ENCODE measurements around the gene CHRNE.

CHRNE gene

DNA sequence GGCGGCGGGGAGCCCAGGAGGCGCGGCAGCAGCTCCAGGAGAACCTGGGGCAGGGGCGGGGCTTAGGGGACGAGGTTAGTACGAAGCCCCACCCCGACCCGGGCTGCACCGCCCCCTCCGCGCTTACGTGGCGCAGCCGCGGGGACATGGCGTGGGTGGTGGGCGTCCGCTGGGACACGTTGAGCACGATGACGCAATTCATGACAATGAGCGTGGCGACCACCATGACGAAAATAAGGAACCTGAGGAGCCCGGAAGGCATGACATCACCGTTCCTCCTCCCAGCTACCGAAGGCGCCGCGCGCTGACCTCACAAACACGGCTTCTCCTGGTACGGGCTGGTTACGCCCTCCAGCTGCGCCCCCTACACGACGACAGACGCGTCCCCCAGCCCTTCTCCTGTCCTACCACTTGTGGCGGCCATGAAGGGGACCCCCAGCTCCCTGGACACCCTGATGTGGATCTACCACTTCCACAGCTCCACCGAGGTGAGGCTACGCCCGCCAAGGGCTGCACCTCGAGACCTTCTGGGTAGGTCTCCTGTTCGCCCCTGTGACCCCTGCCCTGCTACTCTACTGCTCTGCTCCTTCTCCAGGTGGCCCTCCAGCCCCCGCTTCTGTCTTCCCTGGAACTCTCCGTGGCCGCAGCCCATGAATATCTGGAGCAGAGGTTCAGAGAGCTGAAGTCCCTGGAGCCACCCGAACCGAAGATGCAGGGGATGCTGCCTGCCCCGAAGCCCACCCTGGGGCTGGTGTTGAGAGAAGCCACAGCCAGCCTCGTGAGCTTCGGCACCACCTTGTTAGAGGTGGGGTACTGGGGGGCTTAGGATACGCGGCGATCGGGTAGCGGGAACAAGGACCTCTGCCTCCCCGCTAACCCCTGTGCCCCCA, 3.3 kb downstream of the CHRNE start, which contains the start of gene C17orf107:
Gene C17orf107 (plus strand): TSS at position 196 of the 890 bp plus-strand sequence. CDS start 227 bp downstream, at position 423.
- H3K4me2 ChIP-seq (ENCODE audit: low read length): peak within 1 kb of the TSS; percentile 76
- no peaks in the 10 kb centered on the region for H3K27me3 ChIP-seq (ENCODE audit: insufficient read depth, low read length)
- no peaks in the 10 kb centered on the region for H3F3A ChIP-seq (ENCODE audit: insufficient read depth, low read length)
- H3K4me3 ChIP-seq (ENCODE audit: low read depth, low read length, poor library complexity, severe bottlenecking): peak within 1 kb of the TSS; percentile 58
- H4K20me1 ChIP-seq (ENCODE audit: insufficient read depth, low read length): no peaks in the 10 kb centered on the region
- H3K36me3 ChIP-seq (ENCODE audit: insufficient read depth, low read length): peaks cover 21% of the 10 kb centered on the region
- H3K9me3 ChIP-seq (ENCODE audit: low read length): no peaks in the 10 kb centered on the region
- no peaks in the 10 kb centered on the region for H3K9me2 ChIP-seq (ENCODE audit: low read depth, low read length)
- H3K27ac ChIP-seq (ENCODE audit: low read depth, low read length, poor library complexity, severe bottlenecking): no peak within 1 kb of the TSS
- no peak within 1 kb of the TSS for H2AFZ ChIP-seq (ENCODE audit: low read length)
- no peak within 1 kb of the TSS; the same call in 1 of the 2 replicates for H3K9ac ChIP-seq (ENCODE audit: low read length)
- H3K4me1 ChIP-seq (ENCODE audit: insufficient read depth, low read length, severe bottlenecking): peaks cover 35% of the 10 kb centered on the region
- H3K79me2 ChIP-seq (ENCODE audit: insufficient read depth, low read length): no peaks in the 10 kb centered on the region
- TF ChIP-seq EZH2 (IDR thresholded peaks at IDR 0.05; ENCODE audit: borderline replicate concordance, low read length): no peak
- TF ChIP-seq, protein P1, sequence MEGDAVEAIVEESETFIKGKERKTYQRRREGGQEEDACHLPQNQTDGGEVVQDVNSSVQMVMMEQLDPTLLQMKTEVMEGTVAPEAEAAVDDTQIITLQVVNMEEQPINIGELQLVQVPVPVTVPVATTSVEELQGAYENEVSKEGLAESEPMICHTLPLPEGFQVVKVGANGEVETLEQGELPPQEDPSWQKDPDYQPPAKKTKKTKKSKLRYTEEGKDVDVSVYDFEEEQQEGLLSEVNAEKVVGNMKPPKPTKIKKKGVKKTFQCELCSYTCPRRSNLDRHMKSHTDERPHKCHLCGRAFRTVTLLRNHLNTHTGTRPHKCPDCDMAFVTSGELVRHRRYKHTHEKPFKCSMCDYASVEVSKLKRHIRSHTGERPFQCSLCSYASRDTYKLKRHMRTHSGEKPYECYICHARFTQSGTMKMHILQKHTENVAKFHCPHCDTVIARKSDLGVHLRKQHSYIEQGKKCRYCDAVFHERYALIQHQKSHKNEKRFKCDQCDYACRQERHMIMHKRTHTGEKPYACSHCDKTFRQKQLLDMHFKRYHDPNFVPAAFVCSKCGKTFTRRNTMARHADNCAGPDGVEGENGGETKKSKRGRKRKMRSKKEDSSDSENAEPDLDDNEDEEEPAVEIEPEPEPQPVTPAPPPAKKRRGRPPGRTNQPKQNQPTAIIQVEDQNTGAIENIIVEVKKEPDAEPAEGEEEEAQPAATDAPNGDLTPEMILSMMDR (IDR thresholded peaks at IDR 0.05; ENCODE audit: low read length): no peak

DNA sequence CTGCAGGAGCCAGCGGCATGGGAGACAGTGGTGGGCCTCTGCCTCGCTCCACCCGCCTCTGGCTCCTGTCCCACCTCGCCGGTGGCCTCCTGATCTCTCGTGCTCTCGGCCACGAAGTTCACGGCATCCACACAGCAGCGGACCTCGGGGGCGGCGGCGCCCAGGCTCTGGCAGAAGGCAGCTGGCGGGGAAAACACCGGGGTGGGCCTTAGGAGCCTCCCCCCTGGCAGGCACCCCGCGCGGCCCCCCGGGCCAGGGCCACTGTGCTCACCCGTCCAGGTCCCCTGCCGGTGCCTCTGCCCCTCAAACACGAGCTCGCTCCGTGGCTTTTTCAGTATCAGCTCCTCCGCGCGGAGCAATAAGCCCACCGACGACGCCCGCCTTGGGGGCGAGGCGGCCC, 4.0 kb downstream of the CHRNE start:
- no peak for TF ChIP-seq EZH2 (IDR thresholded peaks at IDR 0.05; ENCODE audit: borderline replicate concordance, low read length)
- TF ChIP-seq, protein P1 (IDR thresholded peaks at IDR 0.05; ENCODE audit: low read length): no peak
- H3K4me1 ChIP-seq (ENCODE audit: insufficient read depth, low read length, severe bottlenecking): peaks cover 35% of the 10 kb centered on the region
- H3K4me2 ChIP-seq (ENCODE audit: low read length): peak overlapping the region; percentile 76
- H3K27ac ChIP-seq (ENCODE audit: low read depth, low read length, poor library complexity, severe bottlenecking): no peak overlapping the region
- H3F3A ChIP-seq (ENCODE audit: insufficient read depth, low read length): no peaks in the 10 kb centered on the region
- no peak overlapping the region for H2AFZ ChIP-seq (ENCODE audit: low read length)
- no peaks in the 10 kb centered on the region for H4K20me1 ChIP-seq (ENCODE audit: insufficient read depth, low read length)
- no peaks in the 10 kb centered on the region for H3K9me3 ChIP-seq (ENCODE audit: low read length)
- H3K9ac ChIP-seq (ENCODE audit: low read length): no peak overlapping the region
- H3K36me3 ChIP-seq (ENCODE audit: insufficient read depth, low read length): peaks cover 27% of the 10 kb centered on the region
- peak overlapping the region; percentile 46 for H3K4me3 ChIP-seq (ENCODE audit: low read depth, low read length, poor library complexity, severe bottlenecking)
- H3K27me3 ChIP-seq (ENCODE audit: insufficient read depth, low read length): no peaks in the 10 kb centered on the region
- no peaks in the 10 kb centered on the region for H3K9me2 ChIP-seq (ENCODE audit: low read depth, low read length)
- no peaks in the 10 kb centered on the region for H3K79me2 ChIP-seq (ENCODE audit: insufficient read depth, low read length)

DNA sequence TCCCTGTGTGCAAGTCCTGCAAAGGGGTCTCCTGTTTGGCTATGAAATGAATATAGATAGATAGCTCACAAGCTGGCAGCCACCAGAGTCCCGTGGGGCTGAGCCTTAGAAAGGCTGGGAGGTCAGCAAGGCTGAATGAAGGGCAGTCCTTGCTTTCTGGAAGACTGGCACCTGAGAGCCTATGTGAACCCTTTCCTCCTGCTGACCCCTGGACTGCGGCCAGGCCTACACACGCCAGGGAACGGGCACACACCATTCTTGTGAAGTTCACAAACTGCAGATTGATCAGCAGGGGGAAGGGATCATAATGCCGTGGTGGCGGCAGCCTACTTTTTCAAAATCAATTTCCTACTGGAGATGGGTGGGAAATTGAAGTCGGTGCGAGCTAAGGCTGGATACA, 4.5 kb downstream of the CHRNE start:
- Histone ChIP-seq H2AFZ (ENCODE audit: low read length) (no peak overlapping the region), H3F3A (ENCODE audit: insufficient read depth, low read length) (no peaks in the 10 kb centered on the region), H4K20me1 (ENCODE audit: insufficient read depth, low read length) (no peaks in the 10 kb centered on the region), H3K36me3 (ENCODE audit: insufficient read depth, low read length) (peaks cover 30% of the 10 kb centered on the region), H3K9me3 (ENCODE audit: low read length) (no peaks in the 10 kb centered on the region), H3K4me1 (ENCODE audit: insufficient read depth, low read length, severe bottlenecking) (peaks cover 32% of the 10 kb centered on the region), H3K27ac (ENCODE audit: low read depth, low read length, poor library complexity, severe bottlenecking) (no peak overlapping the region), H3K4me2 (ENCODE audit: low read length) (no peak overlapping the region), H3K9ac (ENCODE audit: low read length) (no peak overlapping the region), H3K79me2 (ENCODE audit: insufficient read depth, low read length) (no peaks in the 10 kb centered on the region), H3K9me2 (ENCODE audit: low read depth, low read length) (no peaks in the 10 kb centered on the region), H3K4me3 (ENCODE audit: low read depth, low read length, poor library complexity, severe bottlenecking) (no peak overlapping the region), H3K27me3 (ENCODE audit: insufficient read depth, low read length) (no peaks in the 10 kb centered on the region)
- no peak for TF ChIP-seq EZH2 (IDR thresholded peaks at IDR 0.05; ENCODE audit: borderline replicate concordance, low read length)
- TF ChIP-seq, protein P1 (IDR thresholded peaks at IDR 0.05; ENCODE audit: low read length): no peak
